SHP77 treated with DMSO at 0.1 percent for 48 hours (cell line): ENCODE results near the gene KIF3A.

Experiments used
- DNase-seq: peaks from one replicate; lab custom pipeline; 2025; lab: John Stamatoyannopoulos, UW

Gene KIF3A

GRCh38 chr5:132736853-132737833 lies at the start of gene KIF3A:
TSS of gene KIF3A (minus strand) at chr5:132737546. CDS start at chr5:132737419, 127 bp downstream.
- DNase-seq: peak; percentile 87

GRCh38 chr5:132787076-132787475 lies 49.7 kb upstream of the KIF3A start:
- DNase-seq: no peak

- DNase-seq: no peak
Observed at GRCh38 chr5:132785864-132786263, 48.5 kb upstream of the KIF3A start.

- DNase-seq: no peak
Observed at GRCh38 chr5:132785365-132785764, 48.0 kb upstream of the KIF3A start.

GRCh38 chr5:132782101-132782500 lies 44.8 kb upstream of the KIF3A start:
- DNase-seq: no peak

GRCh38 chr5:132781029-132781428 lies 43.7 kb upstream of the KIF3A start:
- no peak for DNase-seq

GRCh38 chr5:132780577-132780976 lies 43.2 kb upstream of the KIF3A start:
- no peak for DNase-seq

GRCh38 chr5:132779961-132780360 lies 42.6 kb upstream of the KIF3A start:
- DNase-seq: no peak

GRCh38 chr5:132778856-132779255 lies 41.5 kb upstream of the KIF3A start:
- DNase-seq: no peak

- no peak for DNase-seq
Observed at GRCh38 chr5:132778129-132778528, 40.8 kb upstream of the KIF3A start.

GRCh38 chr5:132777209-132778069 lies 40.1 kb upstream of the KIF3A start, which contains the start of gene SEPTIN8:
TSS of gene SEPTIN8 (minus strand) at chr5:132777239. CDS start at chr5:132777137, 102 bp downstream.
- DNase-seq: no peak

GRCh38 chr5:132776938-132777208 lies 39.5 kb upstream of the KIF3A start:
- no peak for DNase-seq

GRCh38 chr5:132776131-132776937 lies 39.0 kb upstream of the KIF3A start:
- no peak for DNase-seq

- DNase-seq: no peak
Observed at GRCh38 chr5:132775476-132775961, 38.2 kb upstream of the KIF3A start.

GRCh38 chr5:132774896-132775295 lies 37.5 kb upstream of the KIF3A start:
- DNase-seq: no peak

- DNase-seq: no peak
Observed at GRCh38 chr5:132774406-132774805, 37.1 kb upstream of the KIF3A start.

GRCh38 chr5:132773601-132774355 lies 36.4 kb upstream of the KIF3A start:
- DNase-seq: no peak

GRCh38 chr5:132773114-132773513 lies 35.8 kb upstream of the KIF3A start:
- DNase-seq: no peak

- DNase-seq: no peak
Observed at GRCh38 chr5:132772291-132773070, 35.1 kb upstream of the KIF3A start.

GRCh38 chr5:132771503-132771998 lies 34.2 kb upstream of the KIF3A start:
- no peak for DNase-seq
